ENCODE results near the gene FAM219A. TPM values are rescaled to one million over a fixed set of nuclear protein-coding genes. Genes with fewer than 3 reads are reported as not detected.

FAM219A gene
- total RNA-seq, 1 donor from 2014 or later = 22.9 TPM

GRCh38 chr9:34403554-34404380 is 54.6 kb downstream of the FAM219A start:
- Histone ChIP-seq H3K9me3 (replicated peaks) (no peaks in the 10 kb centered on the region), H3K27ac (replicated peaks) (no peak overlapping the region), H3K4me3 (no peak overlapping the region), H3K27me3 (ENCODE audit: low read depth) (no peaks in the 10 kb centered on the region), H3K36me3 (peaks cover 65% of the 10 kb centered on the region), H3K4me1 (peaks cover 5% of the 10 kb centered on the region)
- intact Hi-C loops (cut with micrococcal nuclease) = loop anchor here (10.0 kb wide), 2 partner anchors 101 to 201 kb away; no protein-coding TSS in a partner anchor
- DNase-seq = peak; percentile 59
- TF ChIP-seq, protein P1, sequence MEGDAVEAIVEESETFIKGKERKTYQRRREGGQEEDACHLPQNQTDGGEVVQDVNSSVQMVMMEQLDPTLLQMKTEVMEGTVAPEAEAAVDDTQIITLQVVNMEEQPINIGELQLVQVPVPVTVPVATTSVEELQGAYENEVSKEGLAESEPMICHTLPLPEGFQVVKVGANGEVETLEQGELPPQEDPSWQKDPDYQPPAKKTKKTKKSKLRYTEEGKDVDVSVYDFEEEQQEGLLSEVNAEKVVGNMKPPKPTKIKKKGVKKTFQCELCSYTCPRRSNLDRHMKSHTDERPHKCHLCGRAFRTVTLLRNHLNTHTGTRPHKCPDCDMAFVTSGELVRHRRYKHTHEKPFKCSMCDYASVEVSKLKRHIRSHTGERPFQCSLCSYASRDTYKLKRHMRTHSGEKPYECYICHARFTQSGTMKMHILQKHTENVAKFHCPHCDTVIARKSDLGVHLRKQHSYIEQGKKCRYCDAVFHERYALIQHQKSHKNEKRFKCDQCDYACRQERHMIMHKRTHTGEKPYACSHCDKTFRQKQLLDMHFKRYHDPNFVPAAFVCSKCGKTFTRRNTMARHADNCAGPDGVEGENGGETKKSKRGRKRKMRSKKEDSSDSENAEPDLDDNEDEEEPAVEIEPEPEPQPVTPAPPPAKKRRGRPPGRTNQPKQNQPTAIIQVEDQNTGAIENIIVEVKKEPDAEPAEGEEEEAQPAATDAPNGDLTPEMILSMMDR (IDR thresholded peaks at IDR 0.05; ENCODE audit: borderline replicate concordance) = peak; percentile 96

DNA sequence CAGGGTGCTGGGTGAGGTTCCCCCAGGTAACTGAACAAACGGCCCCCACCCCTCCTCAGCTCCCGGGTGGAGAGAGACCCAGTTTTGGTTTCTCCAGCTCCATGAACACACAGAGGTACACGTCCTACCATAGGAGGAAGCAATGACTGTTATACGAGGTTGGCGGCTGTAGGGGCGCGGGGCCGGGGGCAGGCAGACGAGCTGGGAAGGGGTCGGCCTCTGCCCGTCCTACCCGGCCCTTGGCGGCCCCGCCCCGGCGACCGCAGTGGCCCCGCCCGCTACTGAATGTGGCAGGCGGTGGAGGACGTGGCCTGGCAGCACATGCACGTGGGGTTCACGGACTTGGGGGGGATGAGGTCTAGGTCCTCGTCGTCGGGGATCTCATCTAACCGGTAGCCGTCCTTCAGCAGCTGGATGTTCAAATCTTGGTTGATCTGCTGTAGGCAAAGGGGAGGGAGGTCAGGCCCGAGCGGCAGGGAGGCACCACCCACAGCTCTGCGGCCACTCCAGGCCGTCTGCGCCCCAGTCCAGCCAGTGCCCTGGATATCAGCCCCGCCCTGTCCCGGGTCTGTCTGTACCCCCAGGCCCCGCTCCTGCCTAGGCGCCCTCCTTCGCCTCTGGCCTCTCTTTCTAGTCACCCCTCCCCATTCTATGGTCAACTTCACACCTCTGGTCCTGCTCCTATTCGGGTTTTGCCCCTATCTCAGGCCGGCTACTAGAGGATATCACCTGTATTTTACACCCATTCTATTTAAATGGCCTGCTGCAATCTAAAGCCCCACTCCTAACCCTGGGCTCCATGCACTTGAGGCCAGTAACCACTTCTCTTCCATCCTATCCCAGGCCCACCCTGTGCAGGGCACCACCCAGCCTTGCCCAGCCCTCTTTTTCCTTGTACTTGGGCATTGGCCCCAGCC is 57.4 kb downstream of the FAM219A start:
- TF ChIP-seq, protein P1 (IDR thresholded peaks at IDR 0.05; ENCODE audit: borderline replicate concordance) = no peak
- peaks cover 73% of the 10 kb centered on the region for H3K36me3 ChIP-seq
- no peaks in the 10 kb centered on the region for H3K27me3 ChIP-seq (ENCODE audit: low read depth)
- DNase-seq = no peak
- H3K4me1 ChIP-seq = peaks cover 5% of the 10 kb centered on the region
- no peaks in the 10 kb centered on the region for H3K9me3 ChIP-seq (replicated peaks)
- no peak overlapping the region for H3K27ac ChIP-seq (replicated peaks)
- H3K4me3 ChIP-seq = no peak overlapping the region
- intact Hi-C loops (cut with micrococcal nuclease) = loop anchor here (10.0 kb wide), 2 partner anchors 104 to 204 kb away; no protein-coding TSS in a partner anchor

GRCh38 chr9:34400275-34400674 is 58.1 kb downstream of the FAM219A start:
- Histone ChIP-seq H3K27me3 (ENCODE audit: low read depth) (no peaks in the 10 kb centered on the region), H3K36me3 (peaks cover 66% of the 10 kb centered on the region), H3K4me1 (peaks cover 5% of the 10 kb centered on the region), H3K27ac (replicated peaks) (no peak overlapping the region), H3K4me3 (no peak overlapping the region), H3K9me3 (replicated peaks) (no peaks in the 10 kb centered on the region)
- TF ChIP-seq, protein P1 (IDR thresholded peaks at IDR 0.05; ENCODE audit: borderline replicate concordance) = no peak
- DNase-seq = no peak
- intact Hi-C loops (cut with micrococcal nuclease) = loop anchor here (10.0 kb wide), 2 partner anchors 105 to 205 kb away; no protein-coding TSS in a partner anchor

- DNase-seq = no peak
- TF ChIP-seq, protein P1 (IDR thresholded peaks at IDR 0.05; ENCODE audit: borderline replicate concordance) = no peak
- peaks cover 61% of the 10 kb centered on the region for H3K36me3 ChIP-seq
These were observed 58.6 kb downstream of the FAM219A start for GRCh38 chr9:34399729-34400128.

DNA sequence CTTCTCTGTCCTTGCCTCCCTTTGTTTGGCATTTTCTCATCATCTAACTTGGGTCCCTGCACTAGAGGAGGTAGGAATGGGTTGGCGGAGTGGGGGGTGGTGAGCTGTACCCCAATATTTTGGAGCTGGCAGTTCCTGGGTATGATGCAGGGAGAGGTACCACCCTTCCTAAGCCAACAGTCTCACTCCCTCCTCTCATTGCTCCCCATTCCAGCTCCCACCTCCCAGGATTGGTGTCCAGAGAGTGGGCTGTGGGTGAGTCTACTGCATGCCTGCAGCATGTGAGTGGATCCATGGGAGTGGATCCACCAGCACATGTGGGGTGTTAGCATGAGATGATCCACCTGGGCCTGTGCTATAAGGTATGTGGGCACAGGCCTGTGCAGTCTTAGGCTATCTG is 59.5 kb downstream of the FAM219A start:
- H3K4me1 ChIP-seq = peaks cover 5% of the 10 kb centered on the region
- no peaks in the 10 kb centered on the region for H3K9me3 ChIP-seq (replicated peaks)
- H3K27me3 ChIP-seq (ENCODE audit: low read depth) = no peaks in the 10 kb centered on the region
- H3K36me3 ChIP-seq = peaks cover 57% of the 10 kb centered on the region
- H3K27ac ChIP-seq (replicated peaks) = no peak overlapping the region
- intact Hi-C loops (cut with micrococcal nuclease) = no loop called here
- H3K4me3 ChIP-seq = no peak overlapping the region
- no peak for DNase-seq
- TF ChIP-seq, protein P1 (IDR thresholded peaks at IDR 0.05; ENCODE audit: borderline replicate concordance) = no peak

More at GRCh38 chr9:34399729-34400128, 58.6 kb downstream of the FAM219A start:
- Histone ChIP-seq H3K27me3 (ENCODE audit: low read depth) (no peaks in the 10 kb centered on the region), H3K4me3 (no peak overlapping the region), H3K27ac (replicated peaks) (no peak overlapping the region), H3K4me1 (peaks cover 5% of the 10 kb centered on the region), H3K9me3 (replicated peaks) (no peaks in the 10 kb centered on the region)
- intact Hi-C loops (cut with micrococcal nuclease) = loop anchor here (10.0 kb wide), 2 partner anchors 105 to 205 kb away; no protein-coding TSS in a partner anchor
